ENCODE measurements around the gene UBL3.
A peak's percentile ranks its signal among the peaks of the same experiment; 100 is the strongest.

UBL3 gene, protein sequence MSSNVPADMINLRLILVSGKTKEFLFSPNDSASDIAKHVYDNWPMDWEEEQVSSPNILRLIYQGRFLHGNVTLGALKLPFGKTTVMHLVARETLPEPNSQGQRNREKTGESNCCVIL

DNA sequence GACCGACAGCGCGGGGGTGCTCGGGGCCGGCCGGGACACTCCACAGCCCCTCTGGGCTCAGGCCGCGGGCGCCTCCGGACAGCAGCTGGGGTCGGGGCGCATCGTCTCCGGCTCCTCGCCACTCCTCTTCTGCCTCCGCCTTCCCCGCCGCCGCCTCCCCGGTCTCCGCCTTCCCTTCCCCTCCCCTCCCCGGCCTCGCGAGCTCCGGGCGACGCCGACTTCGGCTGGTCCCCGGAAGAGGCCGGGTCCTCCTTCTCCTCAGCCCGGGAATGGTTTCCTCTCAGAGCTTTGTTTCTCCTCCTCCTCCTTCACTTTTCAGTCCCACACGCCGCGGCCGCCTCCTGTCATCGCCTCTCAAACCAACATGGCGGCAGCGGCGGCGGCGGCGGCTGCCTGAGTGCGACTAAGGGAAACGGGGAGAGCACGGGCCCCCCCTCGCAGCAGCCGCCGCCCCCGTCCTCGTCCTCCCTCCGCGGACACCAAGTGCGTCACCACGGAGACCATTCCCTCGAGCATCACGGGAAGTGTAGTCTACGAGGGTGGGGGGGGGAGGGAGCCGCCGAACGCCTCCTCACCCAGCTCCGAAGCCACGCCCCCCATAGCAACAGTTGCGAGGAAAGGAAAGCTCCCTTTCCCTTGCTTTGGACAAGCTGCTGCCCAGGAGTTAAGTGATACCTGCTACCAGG, at the start of gene UBL3:
TSS of gene UBL3 (minus strand) at position 405 of the 686 bp plus-strand sequence. CDS start 1,079 bp downstream, outside the sequence.
- peak; percentile 99 for DNase-seq (ENCODE audit: low spot score)

DNA sequence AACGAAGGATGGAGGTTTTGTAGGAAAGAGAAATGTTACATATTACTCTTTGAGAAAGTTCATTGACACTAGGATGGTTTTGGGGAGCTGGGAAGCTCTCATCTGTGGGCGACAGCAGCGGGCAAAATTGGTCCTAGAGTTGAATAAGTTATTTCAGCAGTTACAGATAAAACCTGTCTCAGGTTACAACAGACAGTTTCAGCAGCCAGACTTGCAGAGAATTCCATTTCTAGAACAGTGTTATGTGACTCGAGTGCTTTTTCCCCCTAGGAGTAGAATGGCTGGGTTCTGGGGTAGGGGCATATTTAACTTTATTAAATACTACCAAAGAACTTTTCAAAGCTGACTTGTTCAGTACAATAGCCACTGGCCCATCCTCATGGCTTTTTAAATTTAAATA, 46.7 kb upstream of the UBL3 start:
- DNase-seq (ENCODE audit: low spot score) = no peak

DNA sequence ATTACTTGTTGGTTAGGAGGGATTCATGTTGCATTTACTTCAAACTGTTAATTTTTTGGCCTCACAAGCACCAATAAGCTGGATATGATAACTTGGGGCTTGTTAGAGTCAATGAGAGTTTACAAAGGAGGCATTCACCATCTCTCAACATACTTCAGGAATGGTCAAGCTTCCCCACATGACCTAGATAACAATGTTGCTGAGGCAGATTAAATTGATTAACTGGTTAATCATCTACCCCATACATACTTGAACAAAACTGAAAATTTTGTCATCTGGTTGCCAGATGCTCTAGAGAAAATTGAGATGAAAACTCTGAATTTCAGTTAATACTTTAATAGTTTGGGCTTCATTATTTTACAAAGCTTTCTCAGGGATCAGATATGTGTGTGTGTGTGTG, 43.0 kb upstream of the UBL3 start:
- no peak for DNase-seq (ENCODE audit: low spot score)

GRCh38 chr13:29892151-29892550, 41.7 kb upstream of the UBL3 start:
- DNase-seq (ENCODE audit: low spot score) = peak; percentile 87

DNA sequence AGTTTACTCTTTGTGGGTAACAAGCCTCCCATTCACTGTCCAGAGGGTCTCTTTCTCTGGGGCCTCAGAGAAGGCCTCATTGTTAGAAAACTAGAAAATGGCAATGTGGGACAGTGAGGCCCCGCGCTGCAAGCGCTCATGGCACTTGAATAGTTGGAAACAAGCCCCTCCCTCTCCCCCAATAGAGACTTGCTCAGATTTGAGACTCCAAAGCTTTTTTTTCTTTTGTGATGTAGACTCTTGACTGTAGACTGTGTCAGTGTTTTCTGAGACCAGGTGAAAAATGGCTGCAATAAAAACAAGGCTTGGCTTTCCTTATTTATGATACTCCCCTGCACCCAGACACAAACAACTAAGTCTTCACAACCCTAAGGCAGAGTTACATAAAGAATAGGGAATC, 38.7 kb upstream of the UBL3 start:
- no peak for DNase-seq (ENCODE audit: low spot score)

GRCh38 chr13:29888306-29888705, 37.9 kb upstream of the UBL3 start:
- DNase-seq (ENCODE audit: low spot score) = no peak

DNA sequence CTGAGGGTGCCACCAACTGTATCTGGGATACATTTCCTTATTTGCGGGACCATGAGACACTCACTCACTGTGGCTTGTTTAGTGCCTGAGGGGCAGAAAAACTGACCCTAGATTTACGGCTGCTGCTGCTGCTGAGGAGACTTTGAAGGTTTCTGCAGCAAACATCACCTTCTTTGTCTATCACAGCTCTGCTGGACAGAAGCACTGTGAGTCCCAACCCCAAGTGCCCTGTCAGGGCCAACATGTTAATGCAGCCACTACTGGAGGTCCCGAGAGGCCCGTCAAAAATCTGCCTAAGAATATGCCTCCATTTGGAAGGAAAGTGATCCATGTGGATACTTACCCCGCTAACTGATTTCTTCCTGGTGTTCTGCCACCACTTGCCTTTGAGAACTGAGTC, 37.3 kb upstream of the UBL3 start:
- no peak for DNase-seq (ENCODE audit: low spot score)

DNA sequence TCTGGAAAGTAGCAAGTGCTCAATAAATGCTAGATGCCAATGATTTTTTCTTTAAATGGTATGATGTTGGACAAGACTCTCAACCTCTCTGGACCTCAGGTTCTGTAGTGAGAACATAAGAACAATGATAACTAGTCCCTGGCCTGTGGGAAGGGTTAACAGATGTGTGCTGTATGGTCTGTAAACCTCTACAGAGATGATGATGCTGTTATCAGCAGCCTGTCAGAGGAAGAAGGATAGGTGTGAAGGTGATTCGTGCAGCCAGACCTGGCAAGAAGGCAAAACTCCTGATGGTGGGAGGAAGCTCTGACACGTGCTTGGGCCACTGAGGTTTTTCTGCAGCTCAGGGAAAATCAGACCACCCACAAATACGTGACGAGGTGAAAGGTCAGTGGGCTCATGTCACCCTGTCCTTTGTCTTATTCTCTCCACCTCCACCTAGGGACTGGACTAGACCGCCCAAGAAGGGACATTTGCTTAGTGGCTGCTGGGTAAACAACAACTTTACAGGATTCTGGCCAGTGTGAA, 36.7 kb upstream of the UBL3 start:
- no peak for DNase-seq (ENCODE audit: low spot score)

DNA sequence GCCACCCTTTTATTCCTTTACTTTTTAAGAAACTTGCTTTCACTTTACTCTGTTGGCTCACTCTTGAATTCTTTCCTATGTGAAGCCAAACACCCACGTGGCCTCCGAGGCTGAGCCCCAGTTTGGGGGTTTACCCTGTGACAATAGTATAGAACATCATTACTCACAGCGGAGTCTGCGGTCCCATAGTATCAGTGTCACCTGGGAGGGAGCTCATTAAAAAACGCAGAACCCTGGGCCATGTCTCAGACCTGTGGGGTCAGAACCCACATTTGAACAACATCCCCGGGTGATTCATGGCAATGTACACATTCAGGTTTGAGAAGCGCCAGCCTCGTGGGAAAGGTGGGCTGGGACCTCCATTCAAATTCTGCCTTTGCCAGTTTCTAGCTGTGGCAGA, 36.0 kb upstream of the UBL3 start:
- no peak for DNase-seq (ENCODE audit: low spot score)

DNA sequence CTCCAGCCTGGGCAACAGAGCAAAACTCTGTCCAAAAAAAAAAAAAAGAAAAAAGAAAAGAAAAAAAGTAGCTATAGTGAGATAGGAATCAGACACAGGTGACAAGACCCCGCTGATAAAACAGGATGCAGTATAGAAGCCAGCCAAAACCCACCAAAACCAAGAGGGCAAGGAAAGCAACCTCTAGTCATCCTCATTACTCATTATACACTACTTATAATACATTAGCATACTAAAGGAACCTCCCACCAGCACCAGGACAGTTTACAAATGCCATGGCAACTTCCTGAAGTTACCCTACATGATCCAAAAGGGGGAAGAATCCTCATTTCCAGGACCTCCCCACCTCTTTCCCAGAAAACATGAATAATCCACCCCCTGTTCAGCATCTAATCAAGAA, 35.6 kb upstream of the UBL3 start:
- DNase-seq (ENCODE audit: low spot score) = no peak

DNA sequence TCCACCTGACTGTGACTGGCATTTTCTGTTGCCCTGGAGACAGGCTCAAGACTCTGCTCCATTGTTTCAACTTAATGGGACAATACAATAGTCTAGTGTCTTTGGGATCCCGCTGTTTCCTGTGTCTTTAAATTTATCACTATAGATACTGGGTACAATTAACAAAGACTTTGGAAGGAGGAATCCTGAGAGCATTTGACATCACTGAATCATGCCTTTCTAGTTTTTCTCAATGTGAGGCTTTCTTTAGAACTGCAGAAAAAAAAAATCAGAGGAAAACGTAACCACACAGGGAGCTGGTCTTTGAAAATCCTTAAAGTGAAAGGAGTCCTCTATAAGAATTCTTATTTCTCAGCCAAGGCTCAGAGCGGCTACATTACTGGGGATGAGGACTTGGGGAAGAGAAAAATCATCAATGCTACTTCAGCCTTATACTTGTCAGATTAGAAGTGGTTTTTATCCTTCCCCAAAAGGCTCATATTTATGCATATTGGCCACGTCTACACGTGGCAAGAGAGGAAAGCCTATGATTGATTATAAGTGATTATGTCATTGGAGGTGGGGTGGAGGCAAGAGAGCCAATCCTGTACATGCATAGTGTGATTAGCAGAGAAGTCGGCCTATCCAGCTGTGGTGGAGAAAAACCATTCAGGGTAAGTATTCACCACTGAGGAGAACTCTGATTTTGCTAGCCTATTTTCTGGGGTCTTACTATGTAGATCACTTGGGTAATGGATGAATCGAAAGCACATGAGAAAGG, 34.4 kb upstream of the UBL3 start:
- DNase-seq (ENCODE audit: low spot score) = peak; percentile 65

DNA sequence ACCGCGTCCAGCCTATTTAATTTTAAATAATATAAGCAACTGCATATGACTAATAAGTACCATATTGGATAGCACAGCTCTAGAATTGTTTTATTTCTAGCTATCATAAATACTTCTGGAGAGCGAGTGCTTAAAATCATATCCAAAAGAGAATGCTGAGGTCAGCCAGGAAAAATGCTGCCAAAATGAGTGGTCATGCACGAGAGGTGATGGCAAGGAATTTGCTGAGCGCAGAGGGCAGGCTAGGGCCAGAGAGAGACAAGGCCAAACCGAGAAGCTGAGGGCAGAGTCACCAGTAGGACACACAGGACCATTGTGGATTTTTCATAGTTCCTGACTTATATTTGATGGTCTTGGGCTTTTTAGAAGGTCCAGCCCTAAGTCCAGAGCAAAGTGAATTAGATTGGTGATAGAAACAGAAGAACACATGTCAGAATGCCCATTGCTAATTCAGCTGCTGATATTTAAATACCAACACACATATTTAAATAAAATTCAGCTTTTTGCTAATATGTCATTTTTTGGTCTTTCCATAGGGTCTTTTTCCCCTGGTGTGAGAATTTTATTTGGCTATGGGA, 33.6 kb upstream of the UBL3 start:
- no peak for DNase-seq (ENCODE audit: low spot score)

DNA sequence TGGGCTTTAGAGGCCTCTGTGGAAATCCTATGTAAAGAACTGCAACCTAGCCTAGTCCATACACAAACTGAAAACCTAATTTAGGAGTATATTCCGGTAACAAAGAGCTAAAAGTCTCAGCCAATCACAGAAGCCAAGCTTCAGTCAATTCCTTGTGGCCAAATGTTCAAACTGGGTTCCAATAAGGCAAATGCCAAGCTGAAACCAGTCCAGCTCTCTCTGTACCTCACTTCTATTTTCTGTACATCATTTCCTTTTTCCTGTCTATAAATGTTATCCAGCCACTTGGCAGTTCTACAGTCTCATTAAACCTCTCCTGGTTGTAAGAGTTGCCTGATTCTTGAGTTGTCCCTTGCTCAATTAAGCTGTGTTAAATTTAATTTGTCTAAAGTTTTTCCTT, 31.7 kb upstream of the UBL3 start:
- DNase-seq (ENCODE audit: low spot score) = no peak

- DNase-seq (ENCODE audit: low spot score) = no peak
These were observed 27.7 kb upstream of the UBL3 start for GRCh38 chr13:29878101-29878500.

GRCh38 chr13:29877456-29878078, 27.1 kb upstream of the UBL3 start:
- no peak for DNase-seq (ENCODE audit: low spot score)

DNA sequence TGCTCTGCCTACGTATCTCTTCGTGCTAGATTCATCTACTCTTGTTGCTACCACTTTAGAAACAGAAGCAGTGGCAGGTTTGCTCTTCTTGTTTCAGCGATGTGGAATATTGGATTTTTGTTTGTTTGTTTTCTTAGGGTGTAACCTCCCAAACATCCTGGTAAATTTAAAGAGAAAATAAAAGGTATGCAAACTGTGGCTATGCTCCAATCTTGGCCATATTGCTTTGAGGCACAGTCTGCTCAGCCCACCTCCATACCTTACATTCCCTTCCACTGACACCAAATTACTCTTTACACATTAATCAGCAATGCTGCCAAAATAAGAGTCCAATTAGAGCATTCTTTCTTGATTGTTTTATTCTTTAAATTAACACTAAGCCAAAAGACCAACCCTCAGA, 25.2 kb upstream of the UBL3 start:
- DNase-seq (ENCODE audit: low spot score) = no peak

DNA sequence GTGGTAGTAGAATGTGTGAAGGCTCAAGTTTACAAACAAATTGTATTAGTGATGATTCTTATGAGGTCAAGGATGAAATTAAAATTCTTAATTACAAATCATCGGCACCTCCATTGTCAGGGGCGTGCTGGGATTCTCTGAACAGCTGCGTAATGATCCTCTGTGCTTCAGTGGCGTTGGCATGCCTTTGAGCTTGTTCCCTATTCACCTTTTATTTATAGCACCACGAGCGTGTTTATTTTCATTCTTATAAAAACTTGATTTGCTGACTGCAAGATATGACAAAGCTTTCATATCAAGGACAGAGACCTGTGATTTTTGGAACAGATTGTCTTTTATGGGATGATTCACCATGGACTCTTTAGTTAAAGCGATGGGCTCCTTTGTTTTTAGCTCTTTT, 18.2 kb upstream of the UBL3 start:
- no peak for DNase-seq (ENCODE audit: low spot score)

GRCh38 chr13:29865934-29866333, 15.5 kb upstream of the UBL3 start:
- no peak for DNase-seq (ENCODE audit: low spot score)

GRCh38 chr13:29861694-29862110, 11.3 kb upstream of the UBL3 start:
- no peak for DNase-seq (ENCODE audit: low spot score)

GRCh38 chr13:29859971-29860370, 9.6 kb upstream of the UBL3 start:
- no peak for DNase-seq (ENCODE audit: low spot score)

- DNase-seq (ENCODE audit: low spot score) = no peak
These were observed 8.2 kb upstream of the UBL3 start for GRCh38 chr13:29858667-29859066.

GRCh38 chr13:29858231-29858630, 7.8 kb upstream of the UBL3 start:
- DNase-seq (ENCODE audit: low spot score) = no peak

Data from Ammon's horn (tissue), 1 donor.